GM12878 (cell line): ENCODE data around the gene SORL1. TPM values are rescaled to one million over a fixed set of nuclear protein-coding genes. Genes with fewer than 3 reads are reported as not detected.

Source experiments
- ATAC-seq: fragments of 200-7000 bp; cut with Tn5 transposase; 3 replicates; pipeline ENCODE4 v1.9.1; 2020; ENCODE audit warnings: mild to moderate bottlenecking, moderate library complexity
- BruUV-seq: library from RNA; stranded (reverse); fragments of 400-500 nt; replicated peaks from 2 replicates; lab custom pipeline; 2021; lab: Mats Ljungman, UMichigan
- CTCF ChIA-PET: fragments of 300-600 bp; sonication (Branson Sonifier 250); formaldehyde crosslinking; extraction: SDS; loops from one replicate; lab custom pipeline; 2021; ENCODE audit warnings: inconsistent platforms; lab: Yijun Ruan, JAX
- POLR2A ChIA-PET: fragments of 350-600 bp; formaldehyde crosslinking; extraction: SDS; loops from one replicate; lab custom pipeline; 2021; ENCODE audit warnings: inconsistent platforms; lab: Charles Lee
- RAD21 ChIA-PET: fragments of 300-600 bp; sonication (Branson Sonifier 250); formaldehyde crosslinking; loops from one replicate; lab custom pipeline; 2023; ENCODE audit warnings: antibody characterized with exemption; ENCODE audit not compliant: unreplicated experiment; lab: Charles Lee
- SMC1A ChIA-PET: fragments of 300-600 bp; sonication (Branson Sonifier 250); formaldehyde crosslinking; loops from one replicate; lab custom pipeline; 2023; ENCODE audit not compliant: unreplicated experiment, uncharacterized antibody; lab: Charles Lee
- DNase-seq: peaks from one replicate; pipeline ENCODE4 v3.0.0-alpha.2; 2011; ENCODE audit warnings: low read depth, low spot score
- FAIRE-seq: peaks from 3 replicates; lab custom pipeline; 2011; peaks lifted over from hg19 to GRCh38; lab: Jason Lieb, UNC
- H2AFZ ChIP-seq: 2 replicates; pipeline ENCODE4 v1.6.0; 2011; ENCODE audit warnings: low read depth, low read length, control low read depth; ENCODE audit not compliant: control insufficient read depth
- H3K27ac ChIP-seq: 2 replicates; pipeline ENCODE4 v1.5.1; 2011; ENCODE audit warnings: control low read depth; ENCODE audit not compliant: control insufficient read depth, insufficient read depth
- H3K27me3 ChIP-seq, 2 experiments: replicated peaks in 1 of 2; 2 replicates each; pipeline versions ENCODE4 v1.6.0 to v1.6.1; 2011; ENCODE audit warnings: low read length in 1 of 2; ENCODE audit not compliant: control insufficient read depth in 2 of 2, insufficient read depth in 2 of 2
- H3K36me3 ChIP-seq, 2 experiments: 2 replicates each; pipeline ENCODE4 v1.5.1; 2011; ENCODE audit warnings: low read length in 1 of 2; ENCODE audit not compliant: control insufficient read depth in 2 of 2, insufficient read depth in 2 of 2
- H3K4me1 ChIP-seq: 2 replicates; pipeline ENCODE4 v1.6.1; 2011; ENCODE audit warnings: mild to moderate bottlenecking, low read length, moderate library complexity, mixed read lengths; ENCODE audit not compliant: control insufficient read depth, insufficient read depth
- H3K4me2 ChIP-seq: 2 replicates; pipeline ENCODE4 v1.6.0; 2011; ENCODE audit warnings: control low read depth; ENCODE audit not compliant: control insufficient read depth, insufficient read depth
- H3K4me3 ChIP-seq: fragments of 200-600 bp; sonication (generic); 2 replicates; pipeline ENCODE4 v1.5.1; 2016
- H3K79me2 ChIP-seq: 2 replicates; pipeline ENCODE4 v1.6.0; 2011; ENCODE audit warnings: low read length; ENCODE audit not compliant: control insufficient read depth, insufficient read depth
- H3K9ac ChIP-seq: 2 replicates; pipeline ENCODE4 v1.8.0; 2011; ENCODE audit warnings: low read length, control low read depth, mixed read lengths; ENCODE audit not compliant: control insufficient read depth, insufficient read depth
- H3K9me3 ChIP-seq: replicated peaks from 3 replicates; pipeline ENCODE4 v1.5.1; 2011; ENCODE audit warnings: mild to moderate bottlenecking, low read length; ENCODE audit not compliant: control insufficient read depth, insufficient read depth
- H4K20me1 ChIP-seq: 2 replicates; pipeline ENCODE4 v1.6.0; 2011; ENCODE audit not compliant: control insufficient read depth, insufficient read depth
- ETV6 ChIP-seq, 2 experiments: fragments of 450-650 bp in 1 of 2; IDR thresholded peaks in 1 of 2; conservative IDR thresholded peaks in 1 of 2; 2 replicates each; pipeline ENCODE4 v1.6.1; 2014; ENCODE audit warnings: antibody characterized with exemption in 1 of 2, borderline replicate concordance in 1 of 2, low read depth in 1 of 2, mild to moderate bottlenecking in 1 of 2, moderate library complexity in 1 of 2
- HDAC2 ChIP-seq: fragments of 200-600 bp; sonication (generic); IDR thresholded peaks from 2 replicates; pipeline ENCODE4 v1.6.1; 2017
- SPI1 ChIP-seq: IDR thresholded peaks from 2 replicates; pipeline ENCODE4 v1.6.1; 2011; ENCODE audit warnings: low read depth, mild to moderate bottlenecking, low read length, moderate library complexity, borderline replicate concordance; ENCODE audit not compliant: insufficient read depth
- SRF ChIP-seq, 2 experiments: IDR thresholded peaks; 2 replicates each; pipeline ENCODE4 v1.6.1; 2011; ENCODE audit warnings: low read depth in 2 of 2, low read length in 2 of 2, mild to moderate bottlenecking in 1 of 2, moderate library complexity in 1 of 2
- WGBS: methylation state at CpG from one replicate; pipeline ENCODE4 v1.1.6; 2016; ENCODE audit warnings: low lambda C conversion rate; ENCODE audit not compliant: insufficient replicate concordance, insufficient coverage; ENCODE audit errors: missing lambda C conversion rate; 5-methylcytosine and 5-hydroxymethylcytosine counted together
- in situ Hi-C: fragments of 300-500 bp; cut with MboI; formaldehyde crosslinking; loops from 9 replicates; pipeline ENCODE4 v1.14.3; 2018; ENCODE audit warnings: mixed read lengths
- intact Hi-C: fragments of 100-400 bp; cut with micrococcal nuclease; formaldehyde crosslinking; loops from one replicate; pipeline ENCODE4 v1.14.2; 2022; ENCODE audit not compliant: unreplicated experiment
- polyA plus RNA-seq, 11 experiments: library from polyadenylated mRNA; depleted of rRNA in 4 of 11; unstranded in 6 of 11; stranded (reverse) in 5 of 11; fragments of >200 nt; fragmentation: Nextera tagmentation in 4 of 11; fragmentation: Illumina TruSeq in 1 of 11; extraction: Ambion mirVana in 4 of 11; extraction: Trizol in 1 of 11; gene quantifications; 1 replicate in 1 of 11; 2 replicates in 10 of 11; pipeline versions ENCODE4 v1.2.1 to v1.2.3, GENCODE V29; 2011 to 2016; ENCODE audit warnings: inconsistent platforms in 2 of 11, missing spikeins in 2 of 11, low read depth in 1 of 11
- total RNA-seq, 4 experiments: library from RNA; depleted of rRNA in 3 of 4; stranded (reverse); fragments of >200 nt in 3 of 4; fragmentation: Illumina TruSeq in 1 of 4; extraction: Trizol in 1 of 4; gene quantifications; 2 replicates each; pipeline versions ENCODE4 v1.2.1 to v1.2.3, GENCODE V29; 2013 to 2021
- TF ChIP-seq, protein P1 (sequence below): fragments of 450-650 bp; IDR thresholded peaks from 2 replicates; pipeline ENCODE4 v1.6.1; 2016; ENCODE audit warnings: mild to moderate bottlenecking

The SORL1 gene
- total and polyA plus RNA-seq, 10 of the 15 experiments (the other 5 are each of a cell fraction or from before 2014, with no cell fraction given) = 20.2 to 107 (median 59.9) TPM

GRCh38 chr11:121543836-121544380, 91.8 kb downstream of the SORL1 start:
- Histone ChIP-seq H3K4me1 (peaks cover 37% of the 10 kb centered on the region), H3K27ac (no peak overlapping the region), H4K20me1 (no peaks in the 10 kb centered on the region), H3K4me3 (no peak overlapping the region), H3K27me3 (no peaks in the 10 kb centered on the region), H3K36me3 (peaks cover 23 to 56% of the 10 kb centered on the region in 2 experiments), H2AFZ (no peak overlapping the region), H3K9ac (no peak overlapping the region), H3K79me2 (peaks cover 18% of the 10 kb centered on the region), H3K9me3 (no peaks in the 10 kb centered on the region; the same call in 2 of the 3 replicates), H3K4me2 (no peak overlapping the region)
- RAD21 ChIA-PET = no interaction called here
- SMC1A ChIA-PET = no interaction called here
- CTCF ChIA-PET = no interaction called here
- FAIRE-seq (no peak), DNase-seq (no peak), ATAC-seq (no peak)
- no TSS peak for BruUV-seq
- intact Hi-C loops (no loop called here), in situ Hi-C loops (no loop called here)
- POLR2A ChIA-PET = no interaction called here
- WGBS = 84% methylated on average over 6 of the region's 6 CpGs
- TF ChIP-seq SPI1 = 0 out of 2 replicates have a peak, but pooled peaks have one; percentile 27
- TF ChIP-seq, protein P1, sequence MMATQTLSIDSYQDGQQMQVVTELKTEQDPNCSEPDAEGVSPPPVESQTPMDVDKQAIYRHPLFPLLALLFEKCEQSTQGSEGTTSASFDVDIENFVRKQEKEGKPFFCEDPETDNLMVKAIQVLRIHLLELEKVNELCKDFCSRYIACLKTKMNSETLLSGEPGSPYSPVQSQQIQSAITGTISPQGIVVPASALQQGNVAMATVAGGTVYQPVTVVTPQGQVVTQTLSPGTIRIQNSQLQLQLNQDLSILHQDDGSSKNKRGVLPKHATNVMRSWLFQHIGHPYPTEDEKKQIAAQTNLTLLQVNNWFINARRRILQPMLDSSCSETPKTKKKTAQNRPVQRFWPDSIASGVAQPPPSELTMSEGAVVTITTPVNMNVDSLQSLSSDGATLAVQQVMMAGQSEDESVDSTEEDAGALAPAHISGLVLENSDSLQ = no peak
- no peak for TF ChIP-seq HDAC2

DNA sequence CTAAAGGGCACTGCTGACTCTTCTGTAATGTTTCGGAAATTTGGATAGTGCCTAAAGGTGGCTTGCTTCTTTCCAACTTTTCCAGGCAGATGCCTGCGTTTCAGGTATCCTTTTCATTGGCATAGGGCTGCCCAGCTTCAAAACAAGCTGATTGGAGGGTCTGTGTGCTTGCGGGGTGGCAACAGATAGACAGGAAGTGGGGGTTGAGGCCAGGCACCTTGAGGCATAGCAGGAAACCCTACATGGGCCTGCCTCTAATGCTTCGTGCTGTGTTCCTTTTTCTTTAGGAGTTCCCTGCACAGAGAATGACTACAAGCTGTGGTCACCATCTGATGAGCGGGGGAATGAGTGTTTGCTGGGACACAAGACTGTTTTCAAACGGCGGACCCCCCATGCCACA, 92.8 kb downstream of the SORL1 start:
- H3K4me1 ChIP-seq = peaks cover 29% of the 10 kb centered on the region
- 0 out of 2 replicates have a peak overlapping the region, but pooled peaks have one; percentile 14 for H3K27ac ChIP-seq
- no peak overlapping the region for H3K4me2 ChIP-seq
- intact Hi-C loops (no loop called here), in situ Hi-C loops (no loop called here)
- peaks cover 25 to 58% of the 10 kb centered on the region in 2 experiments for H3K36me3 ChIP-seq
- WGBS = 79% methylated on average over 7 of the region's 7 CpGs
- no peaks in the 10 kb centered on the region; the same call in 2 of the 3 replicates for H3K9me3 ChIP-seq
- SMC1A ChIA-PET = no interaction called here
- no TSS peak for BruUV-seq
- no peak overlapping the region for H2AFZ ChIP-seq
- RAD21 ChIA-PET = interaction anchor here (1.0 kb wide), 1 partner anchor 31 kb away, joined by 3 read pairs; no protein-coding TSS in a partner anchor
- CTCF ChIA-PET = no interaction called here
- POLR2A ChIA-PET = interaction anchor here (1.0 kb wide), 1 partner anchor 12 kb away, joined by 3 read pairs; no protein-coding TSS in a partner anchor
- H3K27me3 ChIP-seq = no peaks in the 10 kb centered on the region
- FAIRE-seq (no peak), DNase-seq (no peak), ATAC-seq (no peak)
- peaks cover 11% of the 10 kb centered on the region for H3K79me2 ChIP-seq
- H3K9ac ChIP-seq = no peak overlapping the region
- no peak overlapping the region for H3K4me3 ChIP-seq
- TF ChIP-seq ETV6 (conservative IDR thresholded peaks at IDR 0.05 in 1 of 2, IDR thresholded peaks at IDR 0.05 in 1 of 2; ENCODE audit: borderline replicate concordance in 1 of 2, low read depth in 1 of 2) (no peak), SRF (IDR thresholded peaks at IDR 0.05; ENCODE audit: low read depth in 2 of 2, low read length in 2 of 2) (no peak)
- no peaks in the 10 kb centered on the region for H4K20me1 ChIP-seq
